Measurements from ENCODE around the gene MMD2.

MMD2 gene

GRCh38 chr7:4958477-4959301 lies at the start of gene MMD2:
Gene MMD2 (minus strand): TSS chr7:4959187. CDS start chr7:4959017, 170 bp downstream.
- no peak for TF ChIP-seq CTCF (IDR thresholded peaks at IDR 0.05; ENCODE audit: unreplicated experiment in 3 of 3)
- Mint-ChIP-seq H3K27ac (no peak within 1 kb of the TSS), H3K9me3 (no peaks in the 10 kb centered on the region), H3K36me3 (ENCODE audit: low read depth) (no peaks in the 10 kb centered on the region), H3K4me3 (peak within 1 kb of the TSS; percentile 83 to 86 (median 83)), H3K4me1 (peaks cover 6% of the 10 kb centered on the region), H3K27me3 (ENCODE audit: low read depth) (peaks cover 67% of the 10 kb centered on the region)

- Mint-ChIP-seq H3K9me3 (peaks cover 9% of the 10 kb centered on the region), H3K4me1 (no peaks in the 10 kb centered on the region), H3K4me3 (no peak overlapping the region), H3K27me3 (ENCODE audit: low read depth) (no peaks in the 10 kb centered on the region), H3K36me3 (ENCODE audit: low read depth) (peaks cover 62% of the 10 kb centered on the region), H3K27ac (no peak overlapping the region)
- TF ChIP-seq CTCF (IDR thresholded peaks at IDR 0.05; ENCODE audit: unreplicated experiment in 3 of 3): no peak
These were observed 46.1 kb upstream of the MMD2 start for GRCh38 chr7:5005066-5005465.

GRCh38 chr7:5001911-5002310 lies 42.9 kb upstream of the MMD2 start:
- no peaks in the 10 kb centered on the region for H3K27me3 Mint-ChIP-seq (ENCODE audit: low read depth)
- no peaks in the 10 kb centered on the region for H3K4me1 Mint-ChIP-seq
- no peaks in the 10 kb centered on the region for H3K9me3 Mint-ChIP-seq
- no peak overlapping the region for H3K4me3 Mint-ChIP-seq
- no peak for TF ChIP-seq CTCF (IDR thresholded peaks at IDR 0.05; ENCODE audit: unreplicated experiment in 3 of 3)
- no peak overlapping the region for H3K27ac Mint-ChIP-seq
- H3K36me3 Mint-ChIP-seq (ENCODE audit: low read depth): peaks cover 57% of the 10 kb centered on the region

- no peak overlapping the region for H3K4me3 Mint-ChIP-seq
- no peak for TF ChIP-seq CTCF (IDR thresholded peaks at IDR 0.05; ENCODE audit: unreplicated experiment in 3 of 3)
- H3K27me3 Mint-ChIP-seq (ENCODE audit: low read depth): no peaks in the 10 kb centered on the region
- peaks cover 62% of the 10 kb centered on the region for H3K36me3 Mint-ChIP-seq (ENCODE audit: low read depth)
- H3K9me3 Mint-ChIP-seq: no peaks in the 10 kb centered on the region
- no peaks in the 10 kb centered on the region for H3K4me1 Mint-ChIP-seq
- H3K27ac Mint-ChIP-seq: no peak overlapping the region
These were observed 42.0 kb upstream of the MMD2 start for GRCh38 chr7:5001003-5001402.

- Mint-ChIP-seq H3K27me3 (ENCODE audit: low read depth) (no peaks in the 10 kb centered on the region), H3K27ac (no peak overlapping the region), H3K4me1 (no peaks in the 10 kb centered on the region), H3K36me3 (ENCODE audit: low read depth) (peaks cover 58% of the 10 kb centered on the region), H3K4me3 (no peak overlapping the region), H3K9me3 (no peaks in the 10 kb centered on the region)
- no peak for TF ChIP-seq CTCF (IDR thresholded peaks at IDR 0.05; ENCODE audit: unreplicated experiment in 3 of 3)
These were observed 40.5 kb upstream of the MMD2 start for GRCh38 chr7:4999369-4999950.

Data from nephron (organoid).